SK-N-SH (cell line): Measurements from ENCODE around the gene DNAJC25. TPM values are rescaled to one million over a fixed set of nuclear protein-coding genes. Genes with fewer than 3 reads are reported as not detected.

Experiments
- CTCF ChIA-PET: fragments of 300-600, 350-600 bp; formaldehyde crosslinking; extraction: SDS; loops from one replicate; lab custom pipeline; 2021; lab: Yijun Ruan, JAX
- POLR2A ChIA-PET: fragments of 350-600 bp; sonication (Branson Sonifier 250); formaldehyde crosslinking; extraction: SDS; loops from one replicate; lab custom pipeline; 2020; ENCODE audit warnings: antibody characterized with exemption, inconsistent platforms; lab: Yijun Ruan, JAX
- DNase-seq: peaks from one replicate; pipeline ENCODE4 v3.0.0; 2012
- H2AFZ ChIP-seq: fragments of 200-600 bp; sonication (generic); 2 replicates; pipeline ENCODE4 v1.8.1; 2016; ENCODE audit warnings: antibody characterized with exemption, mild to moderate bottlenecking, low read depth
- H3F3A ChIP-seq: fragments of 200-600 bp; sonication (generic); replicated peaks from 2 replicates; pipeline ENCODE3; 2016; ENCODE audit warnings: antibody characterized with exemption, mild to moderate bottlenecking; ENCODE audit not compliant: insufficient read depth
- H3K27ac ChIP-seq, 2 experiments: fragments of 200-500 bp in 1 of 2; fragments of 200-600 bp in 1 of 2; sonication (Bioruptor generic) in 1 of 2; sonication (generic), shearing (Covaris generic) in 1 of 2; 2 replicates each; pipeline versions ENCODE4 v1.5.1 to v1.6.1; 2014 to 2016; ENCODE audit warnings: low read depth in 2 of 2, inconsistent platforms in 1 of 2, low read length in 1 of 2, mild to moderate bottlenecking in 1 of 2, mixed read lengths in 1 of 2
- H3K27me3 ChIP-seq: fragments of 200-600 bp; sonication (generic), shearing (Covaris generic); 2 replicates; pipeline ENCODE4 v1.6.1; 2016; ENCODE audit warnings: mixed run types; ENCODE audit not compliant: insufficient read depth
- H3K36me3 ChIP-seq, 2 experiments: fragments of 200-500 bp in 1 of 2; fragments of 200-600 bp in 1 of 2; sonication (Bioruptor generic) in 1 of 2; sonication (generic) in 1 of 2; replicated peaks in 1 of 2; 2 replicates each; pipeline versions ENCODE3 to v1.5.1; 2014 to 2016; ENCODE audit warnings: low read length in 1 of 2, mild to moderate bottlenecking in 1 of 2; ENCODE audit not compliant: insufficient read depth in 2 of 2, control insufficient read depth in 1 of 2
- H3K4me1 ChIP-seq, 2 experiments: fragments of 200-500 bp in 1 of 2; fragments of 200-600 bp in 1 of 2; sonication (Bioruptor generic) in 1 of 2; sonication (generic), shearing (Covaris generic) in 1 of 2; 2 replicates each; pipeline versions ENCODE4 v1.5.1 to v1.6.1; 2014 to 2016; ENCODE audit warnings: low read depth in 1 of 2, low read length in 1 of 2, mixed run types in 1 of 2; ENCODE audit not compliant: insufficient read depth in 2 of 2, control insufficient read depth in 1 of 2
- H3K4me2 ChIP-seq: fragments of 200-600 bp; sonication (generic), shearing (Covaris generic); 2 replicates; pipeline ENCODE4 v1.6.1; 2017; ENCODE audit warnings: mixed run types
- H3K4me3 ChIP-seq, 2 experiments: fragments of 200-500 bp in 1 of 2; fragments of 200-600 bp in 1 of 2; sonication (Bioruptor generic) in 1 of 2; sonication (generic), shearing (Covaris generic) in 1 of 2; 2 replicates each; pipeline versions ENCODE4 v1.5.1 to v1.8.1; 2014 to 2016; ENCODE audit warnings: low read depth in 2 of 2, inconsistent platforms in 1 of 2, low read length in 1 of 2, mild to moderate bottlenecking in 1 of 2, mixed read lengths in 1 of 2, moderate library complexity in 1 of 2
- H3K79me2 ChIP-seq: fragments of 200-600 bp; sonication (generic); 2 replicates; pipeline ENCODE4 v1.8.1; 2017; ENCODE audit warnings: mild to moderate bottlenecking; ENCODE audit not compliant: insufficient read depth
- H3K9ac ChIP-seq: fragments of 200-600 bp; sonication (generic); 2 replicates; pipeline ENCODE4 v1.6.1; 2017; ENCODE audit warnings: mixed run types
- H3K9me2 ChIP-seq: fragments of 200-600 bp; sonication (generic); 2 replicates; pipeline ENCODE4 v1.6.1; 2017; ENCODE audit warnings: mixed run types
- H3K9me3 ChIP-seq: fragments of 200-600 bp; sonication (generic); 2 replicates; pipeline ENCODE4 v1.6.1; 2017; ENCODE audit warnings: mixed run types, mild to moderate bottlenecking, moderate library complexity
- H4K20me1 ChIP-seq: fragments of 200-600 bp; sonication (generic); 2 replicates; pipeline ENCODE4 v1.6.1; 2017; ENCODE audit warnings: mild to moderate bottlenecking, mixed run types; ENCODE audit not compliant: insufficient read depth
- CHD2 ChIP-seq: fragments of 150-350 bp; IDR thresholded peaks from 2 replicates; pipeline ENCODE4 v1.6.1; 2018; ENCODE audit warnings: low read length; ENCODE audit not compliant: partially characterized antibody
- EP300 ChIP-seq, 2 experiments: IDR thresholded peaks; 2 replicates each; pipeline versions ENCODE4 v1.4.0 to v1.6.1; 2012; ENCODE audit warnings: borderline replicate concordance in 1 of 2, low read depth in 1 of 2, low read length in 1 of 2
- FOXM1 ChIP-seq: IDR thresholded peaks from 2 replicates; pipeline ENCODE4 v1.4.0; 2012; ENCODE audit warnings: low read depth, mild to moderate bottlenecking
- GABPA ChIP-seq: IDR thresholded peaks from 2 replicates; pipeline ENCODE4 v1.4.0; 2012; ENCODE audit warnings: low read depth, mild to moderate bottlenecking
- JUND ChIP-seq: IDR thresholded peaks from 2 replicates; pipeline ENCODE4 v1.4.0; 2012
- NFIC ChIP-seq: IDR thresholded peaks from 2 replicates; pipeline ENCODE4 v1.4.0; 2012; ENCODE audit warnings: borderline replicate concordance
- NRF1 ChIP-seq: IDR thresholded peaks from 2 replicates; pipeline ENCODE4 v1.6.1; 2012; ENCODE audit warnings: low read depth, mild to moderate bottlenecking, low read length
- PBX3 ChIP-seq: IDR thresholded peaks from 2 replicates; pipeline ENCODE4; 2012
- POLR2AphosphoS5 ChIP-seq: IDR thresholded peaks from 2 replicates; pipeline ENCODE4 v1.6.1; 2012; ENCODE audit warnings: low read depth, low read length
- RCOR1 ChIP-seq: fragments of 150-350 bp; IDR thresholded peaks from 2 replicates; pipeline ENCODE4 v1.6.1; 2017; ENCODE audit warnings: antibody characterized with exemption, low read length
- REST ChIP-seq: IDR thresholded peaks from 2 replicates; pipeline ENCODE4 v1.6.1; 2012; ENCODE audit warnings: mild to moderate bottlenecking, low read depth, low read length, moderate library complexity
- RFX5 ChIP-seq: IDR thresholded peaks from 2 replicates; pipeline ENCODE4 v1.6.1; 2012; ENCODE audit warnings: mild to moderate bottlenecking, improper control_type of control experiment, low read length
- SIN3A ChIP-seq: IDR thresholded peaks from 2 replicates; pipeline ENCODE4 v1.6.1; 2012; ENCODE audit warnings: low read depth, mild to moderate bottlenecking, low read length, moderate library complexity, borderline replicate concordance
- SMC3 ChIP-seq: IDR thresholded peaks from 2 replicates; pipeline ENCODE4 v1.6.1; 2012; ENCODE audit warnings: low read depth, low read length, improper control_type of control experiment
- TEAD4 ChIP-seq: IDR thresholded peaks from 2 replicates; pipeline ENCODE4 v1.4.0; 2012; ENCODE audit warnings: mild to moderate bottlenecking, borderline replicate concordance; ENCODE audit not compliant: insufficient read depth
- USF2 ChIP-seq: fragments of 150-350 bp; IDR thresholded peaks from 2 replicates; pipeline ENCODE4 v1.6.1; 2017; ENCODE audit warnings: antibody characterized with exemption, low read length, low read depth, borderline replicate concordance
- YY1 ChIP-seq: IDR thresholded peaks from 2 replicates; pipeline ENCODE4 v1.4.0; 2012; ENCODE audit warnings: low read depth, mild to moderate bottlenecking
- WGBS: methylation state at CpG from one replicate; pipeline ENCODE4 v1.1.6; 2017; ENCODE audit warnings: low lambda C conversion rate; 5-methylcytosine and 5-hydroxymethylcytosine counted together
- polyA plus RNA-seq, 3 experiments: library from polyadenylated mRNA; depleted of rRNA; stranded (reverse); fragments of >200 nt; gene quantifications; 2 replicates each; pipeline ENCODE4 v1.2.3, GENCODE V29; 2012
- TF ChIP-seq, protein P1 (sequence below): fragments of 200-600 bp; sonication (generic); IDR thresholded peaks from 2 replicates; pipeline ENCODE4 v1.6.1; 2017; ENCODE audit warnings: antibody characterized with exemption, mild to moderate bottlenecking, moderate library complexity
- TF ChIP-seq, protein P2 (sequence below): IDR thresholded peaks from 2 replicates; pipeline ENCODE4 v1.4.0; 2012; ENCODE audit warnings: low read depth, borderline replicate concordance
- TF ChIP-seq, protein P3 (sequence below): fragments of 150-350 bp; IDR thresholded peaks from 2 replicates; pipeline ENCODE4 v1.6.1; 2016; ENCODE audit warnings: mild to moderate bottlenecking, low read depth, low read length

Gene DNAJC25
- polyA plus RNA-seq, 1 of the 3 experiments (the other 2 are of a cell fraction): 3.3 TPM

- Histone ChIP-seq H3F3A (peaks cover 7% of the 10 kb centered on the region), H3K9me3 (no peaks in the 10 kb centered on the region), H3K4me1 (no peaks in the 10 kb centered on the region), H2AFZ (no peak overlapping the region), H3K4me2 (no peak overlapping the region), H3K36me3 (no peaks in the 10 kb centered on the region), H3K79me2 (no peaks in the 10 kb centered on the region), H3K27me3 (no peaks in the 10 kb centered on the region), H3K9ac (no peak overlapping the region), H3K9me2 (no peaks in the 10 kb centered on the region), H3K4me3 (no peak overlapping the region), H3K27ac (no peak overlapping the region), H4K20me1 (no peaks in the 10 kb centered on the region)
- no peak for DNase-seq
- ChIA-PET POLR2A (no interaction called here), CTCF (interaction anchor here (1.3 to 2.3 kb wide), 2 partner anchors 18 to 20 kb away, joined by 4 to 7 read pairs; no protein-coding TSS in a partner anchor)
- TF ChIP-seq NFIC: no peak
- TF ChIP-seq FOXM1: no peak
- TF ChIP-seq RFX5: no peak
- TF ChIP-seq RCOR1: no peak
- no peak for TF ChIP-seq GABPA
- no peak for TF ChIP-seq CHD2
- TF ChIP-seq USF2: no peak
- no peak for TF ChIP-seq TEAD4
- no peak for TF ChIP-seq EP300 (IDR thresholded peaks at IDR 0.05; ENCODE audit: borderline replicate concordance in 1 of 2, low read depth in 1 of 2, low read length in 1 of 2)
- no peak for TF ChIP-seq JUND
- TF ChIP-seq SMC3: no peak
- no peak for TF ChIP-seq REST
- no peak for TF ChIP-seq YY1
- TF ChIP-seq, protein P1, sequence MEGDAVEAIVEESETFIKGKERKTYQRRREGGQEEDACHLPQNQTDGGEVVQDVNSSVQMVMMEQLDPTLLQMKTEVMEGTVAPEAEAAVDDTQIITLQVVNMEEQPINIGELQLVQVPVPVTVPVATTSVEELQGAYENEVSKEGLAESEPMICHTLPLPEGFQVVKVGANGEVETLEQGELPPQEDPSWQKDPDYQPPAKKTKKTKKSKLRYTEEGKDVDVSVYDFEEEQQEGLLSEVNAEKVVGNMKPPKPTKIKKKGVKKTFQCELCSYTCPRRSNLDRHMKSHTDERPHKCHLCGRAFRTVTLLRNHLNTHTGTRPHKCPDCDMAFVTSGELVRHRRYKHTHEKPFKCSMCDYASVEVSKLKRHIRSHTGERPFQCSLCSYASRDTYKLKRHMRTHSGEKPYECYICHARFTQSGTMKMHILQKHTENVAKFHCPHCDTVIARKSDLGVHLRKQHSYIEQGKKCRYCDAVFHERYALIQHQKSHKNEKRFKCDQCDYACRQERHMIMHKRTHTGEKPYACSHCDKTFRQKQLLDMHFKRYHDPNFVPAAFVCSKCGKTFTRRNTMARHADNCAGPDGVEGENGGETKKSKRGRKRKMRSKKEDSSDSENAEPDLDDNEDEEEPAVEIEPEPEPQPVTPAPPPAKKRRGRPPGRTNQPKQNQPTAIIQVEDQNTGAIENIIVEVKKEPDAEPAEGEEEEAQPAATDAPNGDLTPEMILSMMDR: no peak
- TF ChIP-seq, protein P2, sequence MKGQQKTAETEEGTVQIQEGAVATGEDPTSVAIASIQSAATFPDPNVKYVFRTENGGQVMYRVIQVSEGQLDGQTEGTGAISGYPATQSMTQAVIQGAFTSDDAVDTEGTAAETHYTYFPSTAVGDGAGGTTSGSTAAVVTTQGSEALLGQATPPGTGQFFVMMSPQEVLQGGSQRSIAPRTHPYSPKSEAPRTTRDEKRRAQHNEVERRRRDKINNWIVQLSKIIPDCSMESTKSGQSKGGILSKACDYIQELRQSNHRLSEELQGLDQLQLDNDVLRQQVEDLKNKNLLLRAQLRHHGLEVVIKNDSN: no peak
- TF ChIP-seq NRF1: no peak
- TF ChIP-seq PBX3: no peak
- no peak for TF ChIP-seq SIN3A
- TF ChIP-seq, protein P3, sequence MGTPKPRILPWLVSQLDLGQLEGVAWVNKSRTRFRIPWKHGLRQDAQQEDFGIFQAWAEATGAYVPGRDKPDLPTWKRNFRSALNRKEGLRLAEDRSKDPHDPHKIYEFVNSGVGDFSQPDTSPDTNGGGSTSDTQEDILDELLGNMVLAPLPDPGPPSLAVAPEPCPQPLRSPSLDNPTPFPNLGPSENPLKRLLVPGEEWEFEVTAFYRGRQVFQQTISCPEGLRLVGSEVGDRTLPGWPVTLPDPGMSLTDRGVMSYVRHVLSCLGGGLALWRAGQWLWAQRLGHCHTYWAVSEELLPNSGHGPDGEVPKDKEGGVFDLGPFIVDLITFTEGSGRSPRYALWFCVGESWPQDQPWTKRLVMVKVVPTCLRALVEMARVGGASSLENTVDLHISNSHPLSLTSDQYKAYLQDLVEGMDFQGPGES: no peak
- no peak for TF ChIP-seq POLR2AphosphoS5
- WGBS: 95% methylated on average over 16 of the region's 16 CpGs
Measured at GRCh38 chr9:111604054-111604615, 27.0 kb upstream of the DNAJC25 start.
